ENCODE measurements around the gene TPSAB1.

Gene TPSAB1

DNA sequence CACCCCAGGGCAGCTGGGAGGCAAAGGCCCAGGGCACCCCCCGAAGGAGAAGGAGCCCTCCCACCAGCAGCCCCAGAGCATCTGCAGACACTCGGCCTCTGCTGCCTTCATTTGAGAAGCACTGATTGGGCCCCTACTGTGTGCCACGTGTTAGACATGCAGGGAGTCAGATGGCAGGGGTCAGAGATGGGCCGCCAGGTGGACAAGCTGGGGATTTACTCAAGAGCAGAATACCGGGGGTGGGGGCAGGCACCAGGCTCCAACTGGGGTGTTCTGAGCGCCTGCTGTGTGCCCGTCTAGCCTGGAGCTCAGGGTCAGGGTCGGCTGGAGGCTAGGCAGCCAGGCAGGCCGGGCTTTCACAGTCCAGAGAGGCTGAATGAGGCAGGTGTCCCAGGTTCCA lies 34.2 kb upstream of the TPSAB1 start:
- no peak for TF ChIP-seq ZNF565 (CRISPR knock-in tag; conservative IDR thresholded peaks at IDR 0.05; ENCODE audit: low read depth)
- no peak for TF ChIP-seq ISL1 (CRISPR knock-in tag; IDR thresholded peaks at IDR 0.05)
- no peak for TF ChIP-seq TCF4 (CRISPR knock-in tag; IDR thresholded peaks at IDR 0.05; ENCODE audit: borderline replicate concordance)
- no peak for TF ChIP-seq ZFP30 (CRISPR knock-in tag; IDR thresholded peaks at IDR 0.05)
- no peak for TF ChIP-seq OSR1 (CRISPR knock-in tag; IDR thresholded peaks at IDR 0.05)
- TF ChIP-seq, protein P1, sequence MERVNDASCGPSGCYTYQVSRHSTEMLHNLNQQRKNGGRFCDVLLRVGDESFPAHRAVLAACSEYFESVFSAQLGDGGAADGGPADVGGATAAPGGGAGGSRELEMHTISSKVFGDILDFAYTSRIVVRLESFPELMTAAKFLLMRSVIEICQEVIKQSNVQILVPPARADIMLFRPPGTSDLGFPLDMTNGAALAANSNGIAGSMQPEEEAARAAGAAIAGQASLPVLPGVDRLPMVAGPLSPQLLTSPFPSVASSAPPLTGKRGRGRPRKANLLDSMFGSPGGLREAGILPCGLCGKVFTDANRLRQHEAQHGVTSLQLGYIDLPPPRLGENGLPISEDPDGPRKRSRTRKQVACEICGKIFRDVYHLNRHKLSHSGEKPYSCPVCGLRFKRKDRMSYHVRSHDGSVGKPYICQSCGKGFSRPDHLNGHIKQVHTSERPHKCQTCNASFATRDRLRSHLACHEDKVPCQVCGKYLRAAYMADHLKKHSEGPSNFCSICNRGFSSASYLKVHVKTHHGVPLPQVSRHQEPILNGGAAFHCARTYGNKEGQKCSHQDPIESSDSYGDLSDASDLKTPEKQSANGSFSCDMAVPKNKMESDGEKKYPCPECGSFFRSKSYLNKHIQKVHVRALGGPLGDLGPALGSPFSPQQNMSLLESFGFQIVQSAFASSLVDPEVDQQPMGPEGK (CRISPR knock-in tag; IDR thresholded peaks at IDR 0.05; ENCODE audit: borderline replicate concordance): no peak
- TF ChIP-seq ESRRG (CRISPR knock-in tag; IDR thresholded peaks at IDR 0.05): no peak
- no peak for TF ChIP-seq BACH2 (CRISPR knock-in tag; IDR thresholded peaks at IDR 0.05; ENCODE audit: borderline replicate concordance)
- TF ChIP-seq ZC3H10 (CRISPR knock-in tag; IDR thresholded peaks at IDR 0.05): no peak
- no peak for TF ChIP-seq GLIS3 (CRISPR knock-in tag; IDR thresholded peaks at IDR 0.05)
- TF ChIP-seq CSRNP3 (CRISPR knock-in tag; IDR thresholded peaks at IDR 0.05): no peak
- ATAC-seq: no peak

GRCh38 chr16:1206786-1207185 lies 33.7 kb upstream of the TPSAB1 start:
- ATAC-seq: no peak
- no peak for TF ChIP-seq PPARA (CRISPR knock-in tag; IDR thresholded peaks at IDR 0.05; ENCODE audit: borderline replicate concordance)
- no peak for TF ChIP-seq POU6F1 (CRISPR knock-in tag; IDR thresholded peaks at IDR 0.05; ENCODE audit: borderline replicate concordance, low read depth)
- no peak for TF ChIP-seq GLIS3 (CRISPR knock-in tag; IDR thresholded peaks at IDR 0.05)
- TF ChIP-seq ZNF8 (CRISPR knock-in tag; IDR thresholded peaks at IDR 0.05): no peak
- TF ChIP-seq SNAI2 (CRISPR knock-in tag; IDR thresholded peaks at IDR 0.05): no peak

DNA sequence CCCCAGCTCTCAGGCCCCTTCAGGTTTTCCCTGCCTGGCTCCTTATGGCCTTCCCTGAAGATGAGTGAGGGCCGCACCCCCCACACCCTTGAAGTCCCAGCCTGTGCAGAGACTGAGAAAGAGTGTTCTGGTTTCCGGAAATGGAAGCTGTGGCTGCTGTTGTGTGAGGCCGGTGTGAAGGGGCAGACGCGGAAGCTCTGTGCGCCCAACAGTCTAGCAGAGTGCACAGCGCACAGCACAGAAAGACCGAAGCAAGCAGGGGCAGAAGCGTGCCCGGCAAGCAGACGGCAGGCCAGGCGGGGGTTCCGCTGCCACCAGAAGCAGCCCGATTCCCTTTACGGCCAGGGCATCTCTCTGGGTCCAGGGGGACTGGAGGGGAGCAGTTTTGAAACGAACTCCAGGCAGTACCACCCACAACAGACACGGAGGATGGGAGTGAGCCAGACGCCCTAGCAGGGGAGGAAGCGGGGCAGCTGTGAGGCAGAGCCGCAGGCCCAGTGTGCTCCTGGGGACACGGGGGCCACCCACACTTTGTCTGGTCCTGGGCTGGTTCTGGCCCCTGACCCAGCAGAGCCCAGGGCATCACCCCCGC lies 32.2 kb upstream of the TPSAB1 start:
- ATAC-seq: peak; percentile 31
- no peak for TF ChIP-seq ISL1 (CRISPR knock-in tag; IDR thresholded peaks at IDR 0.05)
- TF ChIP-seq ZC3H10 (CRISPR knock-in tag; IDR thresholded peaks at IDR 0.05): no peak

DNA sequence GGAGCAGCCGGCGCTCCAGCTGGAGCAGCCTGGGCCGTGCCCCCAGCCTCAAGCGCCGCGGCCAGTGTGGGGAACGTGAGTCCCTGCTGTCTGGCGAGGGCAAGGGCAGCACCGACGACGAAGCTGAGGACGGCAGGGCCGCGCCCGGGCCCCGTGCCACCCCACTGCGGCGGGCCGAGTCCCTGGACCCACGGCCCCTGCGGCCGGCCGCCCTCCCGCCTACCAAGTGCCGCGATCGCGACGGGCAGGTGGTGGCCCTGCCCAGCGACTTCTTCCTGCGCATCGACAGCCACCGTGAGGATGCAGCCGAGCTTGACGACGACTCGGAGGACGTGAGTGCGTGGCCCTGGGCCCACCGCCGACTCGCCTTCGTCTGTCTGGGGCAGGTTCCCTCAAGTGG lies 31.4 kb upstream of the TPSAB1 start:
- TF ChIP-seq CSDC2 (CRISPR knock-in tag; IDR thresholded peaks at IDR 0.05) (no peak), ESRRG (CRISPR knock-in tag; IDR thresholded peaks at IDR 0.05) (no peak), ZNF70 (CRISPR knock-in tag; IDR thresholded peaks at IDR 0.05) (no peak), CREB5 (CRISPR knock-in tag; IDR thresholded peaks at IDR 0.05; ENCODE audit: low read depth) (no peak), SNAI2 (CRISPR knock-in tag; IDR thresholded peaks at IDR 0.05) (no peak), BACH2 (CRISPR knock-in tag; IDR thresholded peaks at IDR 0.05; ENCODE audit: borderline replicate concordance) (no peak), CSRNP3 (CRISPR knock-in tag; IDR thresholded peaks at IDR 0.05) (no peak), GLIS3 (CRISPR knock-in tag; IDR thresholded peaks at IDR 0.05) (no peak), TCF4 (CRISPR knock-in tag; IDR thresholded peaks at IDR 0.05; ENCODE audit: borderline replicate concordance) (no peak), ARNTL (CRISPR knock-in tag; IDR thresholded peaks at IDR 0.05; ENCODE audit: borderline replicate concordance, low read depth) (no peak), ZNF8 (CRISPR knock-in tag; IDR thresholded peaks at IDR 0.05) (no peak), ZC3H10 (CRISPR knock-in tag; IDR thresholded peaks at IDR 0.05) (no peak), ISL1 (CRISPR knock-in tag; IDR thresholded peaks at IDR 0.05) (no peak), RARB (CRISPR knock-in tag; IDR thresholded peaks at IDR 0.05) (no peak), ZFP3 (CRISPR knock-in tag; IDR thresholded peaks at IDR 0.05) (no peak), OSR1 (CRISPR knock-in tag; IDR thresholded peaks at IDR 0.05) (no peak), PPARA (CRISPR knock-in tag; IDR thresholded peaks at IDR 0.05; ENCODE audit: borderline replicate concordance) (no peak)
- TF ChIP-seq, protein P1 (CRISPR knock-in tag; IDR thresholded peaks at IDR 0.05; ENCODE audit: borderline replicate concordance): no peak
- TF ChIP-seq, protein P2, sequence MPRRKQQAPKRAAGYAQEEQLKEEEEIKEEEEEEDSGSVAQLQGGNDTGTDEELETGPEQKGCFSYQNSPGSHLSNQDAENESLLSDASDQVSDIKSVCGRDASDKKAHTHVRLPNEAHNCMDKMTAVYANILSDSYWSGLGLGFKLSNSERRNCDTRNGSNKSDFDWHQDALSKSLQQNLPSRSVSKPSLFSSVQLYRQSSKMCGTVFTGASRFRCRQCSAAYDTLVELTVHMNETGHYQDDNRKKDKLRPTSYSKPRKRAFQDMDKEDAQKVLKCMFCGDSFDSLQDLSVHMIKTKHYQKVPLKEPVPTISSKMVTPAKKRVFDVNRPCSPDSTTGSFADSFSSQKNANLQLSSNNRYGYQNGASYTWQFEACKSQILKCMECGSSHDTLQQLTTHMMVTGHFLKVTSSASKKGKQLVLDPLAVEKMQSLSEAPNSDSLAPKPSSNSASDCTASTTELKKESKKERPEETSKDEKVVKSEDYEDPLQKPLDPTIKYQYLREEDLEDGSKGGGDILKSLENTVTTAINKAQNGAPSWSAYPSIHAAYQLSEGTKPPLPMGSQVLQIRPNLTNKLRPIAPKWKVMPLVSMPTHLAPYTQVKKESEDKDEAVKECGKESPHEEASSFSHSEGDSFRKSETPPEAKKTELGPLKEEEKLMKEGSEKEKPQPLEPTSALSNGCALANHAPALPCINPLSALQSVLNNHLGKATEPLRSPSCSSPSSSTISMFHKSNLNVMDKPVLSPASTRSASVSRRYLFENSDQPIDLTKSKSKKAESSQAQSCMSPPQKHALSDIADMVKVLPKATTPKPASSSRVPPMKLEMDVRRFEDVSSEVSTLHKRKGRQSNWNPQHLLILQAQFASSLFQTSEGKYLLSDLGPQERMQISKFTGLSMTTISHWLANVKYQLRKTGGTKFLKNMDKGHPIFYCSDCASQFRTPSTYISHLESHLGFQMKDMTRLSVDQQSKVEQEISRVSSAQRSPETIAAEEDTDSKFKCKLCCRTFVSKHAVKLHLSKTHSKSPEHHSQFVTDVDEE (CRISPR knock-in tag; IDR thresholded peaks at IDR 0.05): no peak
- no peak for ATAC-seq

Data from SK-N-SH treated with all-trans-retinoic acid at 6 μM for 48 hours (cell line).